NCI-H69 (cell line): Measurements from ENCODE around the gene SRGAP1.

ENCODE experiments used
- DNase-seq: peaks from one replicate; lab custom pipeline; 2025; lab: John Stamatoyannopoulos, UW

The SRGAP1 gene

DNA sequence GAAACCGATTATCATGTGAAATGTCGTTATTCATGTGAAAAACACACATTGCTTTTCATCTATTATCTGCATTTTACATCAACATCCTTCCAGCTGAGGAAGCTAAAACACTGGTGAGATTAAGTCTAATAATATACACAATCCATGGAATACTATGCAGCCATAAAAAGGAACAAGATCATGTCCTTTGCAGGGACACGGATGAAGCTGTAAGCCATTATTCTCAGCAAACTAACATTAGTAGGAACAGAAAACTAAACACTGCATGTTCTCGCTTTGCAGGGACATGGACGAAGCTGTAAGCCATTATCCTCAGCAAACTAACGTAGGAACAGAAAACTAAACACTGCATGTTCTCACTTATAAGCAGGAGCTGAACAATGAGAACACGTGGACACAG lies 359.3 kb downstream of the SRGAP1 start:
- no peak for DNase-seq

DNA sequence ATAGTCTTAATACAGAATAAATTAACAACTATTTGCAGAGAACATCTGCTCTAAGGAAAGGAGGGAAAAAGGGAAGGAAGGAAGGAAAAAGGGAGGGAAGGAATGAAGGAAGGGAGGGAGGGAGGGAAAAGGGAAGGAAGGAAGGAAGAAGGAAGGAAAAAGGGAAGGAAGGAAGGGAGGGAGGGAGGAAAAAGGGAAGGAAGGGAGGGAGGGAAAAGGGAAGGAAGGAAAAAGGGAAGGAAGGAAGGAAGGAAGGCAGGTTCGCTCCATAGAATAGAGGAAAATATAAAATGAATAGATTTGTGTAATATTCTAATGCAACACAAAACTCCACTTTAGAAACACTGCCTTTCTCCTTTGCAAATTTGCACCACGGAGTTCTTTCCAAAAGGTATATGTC lies 361.0 kb downstream of the SRGAP1 start:
- no peak for DNase-seq

DNA sequence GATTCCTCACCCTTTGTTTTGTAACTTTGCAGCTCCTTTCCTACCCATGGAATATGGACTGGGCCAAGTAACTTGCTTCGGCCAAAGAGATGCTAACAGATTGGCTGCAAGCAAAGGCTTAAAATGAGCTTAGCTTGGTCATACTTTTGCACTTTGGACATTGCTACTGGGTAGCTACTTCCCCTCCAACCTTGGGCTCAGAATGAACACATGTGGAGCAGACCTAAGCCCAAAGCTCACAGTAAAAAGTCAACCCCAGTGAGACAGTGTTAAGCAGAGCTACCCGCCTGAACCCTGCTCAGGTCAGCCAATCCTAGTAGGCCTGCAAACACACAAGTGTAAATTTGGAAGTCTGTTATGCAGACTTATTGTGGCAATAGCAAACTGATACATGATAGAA lies 363.0 kb downstream of the SRGAP1 start:
- no peak for DNase-seq
